Neural progenitor cell (in vitro differentiated cells): Measurements from ENCODE around the gene PXDC1. TPM values are rescaled to one million over a fixed set of nuclear protein-coding genes. Genes with fewer than 3 reads are reported as not detected.

Experiments
- DNase-seq: peaks from one replicate; pipeline ENCODE4 v3.0.0-alpha.2; 2016; ENCODE audit warnings: low spot score
- H2AFZ ChIP-seq: fragments of 200-600 bp; sonication (generic); replicated peaks from 2 replicates; pipeline ENCODE4 v1.6.1; 2016; ENCODE audit warnings: antibody characterized with exemption
- H3F3A ChIP-seq: fragments of 200-600 bp; sonication (generic); 2 replicates; pipeline ENCODE4 v1.6.1; 2016; ENCODE audit warnings: antibody characterized with exemption, low read depth
- H3K27ac ChIP-seq: fragments of 200-600 bp; sonication (generic); 2 replicates; pipeline ENCODE4 v1.5.1; 2016; ENCODE audit warnings: mild to moderate bottlenecking
- H3K27me3 ChIP-seq: fragments of 200-600 bp; sonication (generic); 2 replicates; pipeline ENCODE4 v1.6.1; 2016; ENCODE audit warnings: mild to moderate bottlenecking, moderate library complexity
- H3K36me3 ChIP-seq: fragments of 200-600 bp; sonication (generic); 2 replicates; pipeline ENCODE4 v1.5.1; 2016
- H3K4me1 ChIP-seq: fragments of 200-600 bp; sonication (generic); 2 replicates; pipeline ENCODE4 v1.6.1; 2016; ENCODE audit warnings: mixed run types
- H3K4me2 ChIP-seq: fragments of 200-600 bp; sonication (generic); 2 replicates; pipeline ENCODE4 v1.6.1; 2016
- H3K4me3 ChIP-seq: fragments of 200-600 bp; sonication (generic); 2 replicates; pipeline ENCODE4 v1.5.1; 2016
- H3K79me2 ChIP-seq: fragments of 200-600 bp; sonication (generic); 2 replicates; pipeline ENCODE4 v1.6.1; 2016; ENCODE audit warnings: low read depth
- H3K9ac ChIP-seq: fragments of 200-600 bp; sonication (generic); 2 replicates; pipeline ENCODE4 v1.6.1; 2016
- H3K9me3 ChIP-seq: fragments of 200-600 bp; sonication (generic); 2 replicates; pipeline ENCODE4 v1.5.1; 2016; ENCODE audit warnings: low read depth
- H4K20me1 ChIP-seq: fragments of 200-600 bp; sonication (generic); 2 replicates; pipeline ENCODE4 v1.6.1; 2016; ENCODE audit warnings: low read depth
- H3K27ac Mint-ChIP-seq: 3 replicates; pipeline ENCODE4 v1.8.0; 2021; ENCODE audit warnings: mixed read lengths
- H3K27me3 Mint-ChIP-seq: 2 replicates; pipeline ENCODE4 v1.8.0; 2022; ENCODE audit warnings: low read depth, mild to moderate bottlenecking, inconsistent platforms, moderate library complexity, mixed read lengths; ENCODE audit not compliant: insufficient read depth
- H3K36me3 Mint-ChIP-seq: 3 replicates; pipeline ENCODE4 v1.8.0; 2021; ENCODE audit warnings: mixed read lengths
- H3K4me1 Mint-ChIP-seq: 3 replicates; pipeline ENCODE4 v1.8.0; 2021; ENCODE audit warnings: mixed read lengths
- H3K4me3 Mint-ChIP-seq: 3 replicates; pipeline ENCODE4 v1.8.0; 2021; ENCODE audit warnings: mild to moderate bottlenecking, moderate library complexity, mixed read lengths
- H3K9me3 Mint-ChIP-seq: 3 replicates; pipeline ENCODE4 v1.8.0; 2020; ENCODE audit warnings: mixed read lengths
- CTCF ChIP-seq: fragments of 200-600 bp; sonication (generic); IDR thresholded peaks from 2 replicates; pipeline ENCODE4 v1.5.1; 2017; ENCODE audit warnings: antibody characterized with exemption, mild to moderate bottlenecking
- EZH2 ChIP-seq: fragments of 200-600 bp; sonication (generic); IDR thresholded peaks from 2 replicates; pipeline ENCODE4 v1.6.1; 2017; ENCODE audit warnings: antibody characterized with exemption, mild to moderate bottlenecking, moderate library complexity
- EZH2phosphoT487 ChIP-seq: fragments of 200-600 bp; sonication (generic); IDR thresholded peaks from 2 replicates; pipeline ENCODE4 v1.6.1; 2017; ENCODE audit warnings: antibody characterized with exemption
- total RNA-seq: library from RNA; depleted of rRNA; stranded (reverse); fragments of >200 nt; gene quantifications from 2 replicates; pipeline ENCODE4 v1.2.3, GENCODE V29; 2015; ENCODE audit warnings: low replicate concordance

The PXDC1 gene
- total RNA-seq, 1 donor from 2014 or later: 2.0 TPM

GRCh38 chr6:3748208-3749066 lies 3.1 kb downstream of the PXDC1 start:
- Histone ChIP-seq H3K36me3 (no peaks in the 10 kb centered on the region), H3K9ac (no peak overlapping the region), H3K4me3 (no peak overlapping the region), H3K4me1 (peaks cover 7% of the 10 kb centered on the region), H3K79me2 (no peaks in the 10 kb centered on the region), H3K27me3 (peaks cover 57% of the 10 kb centered on the region), H2AFZ (no peak overlapping the region), H4K20me1 (peaks cover 3% of the 10 kb centered on the region), H3K27ac (no peak overlapping the region), H3K4me2 (no peak overlapping the region), H3K9me3 (no peaks in the 10 kb centered on the region), H3F3A (peaks cover 19% of the 10 kb centered on the region)
- peak; percentile 84 for DNase-seq
- Mint-ChIP-seq H3K9me3 (no peaks in the 10 kb centered on the region), H3K27ac (peak overlapping the region; percentile 42), H3K27me3 (peaks cover 19% of the 10 kb centered on the region), H3K36me3 (no peaks in the 10 kb centered on the region), H3K4me3 (peak overlapping the region; percentile 49), H3K4me1 (peaks cover 36% of the 10 kb centered on the region)
- TF ChIP-seq EZH2: no peak
- TF ChIP-seq CTCF: peak; percentile 63

- Mint-ChIP-seq H3K27me3 (peaks cover 9% of the 10 kb centered on the region), H3K4me1 (peaks cover 43% of the 10 kb centered on the region), H3K36me3 (no peaks in the 10 kb centered on the region), H3K27ac (no peak overlapping the region), H3K9me3 (no peaks in the 10 kb centered on the region), H3K4me3 (no peak overlapping the region)
- DNase-seq: no peak
- H3F3A ChIP-seq: peaks cover 19% of the 10 kb centered on the region
- H3K27me3 ChIP-seq: peaks cover 46% of the 10 kb centered on the region
- H3K9me3 ChIP-seq: no peaks in the 10 kb centered on the region
- TF ChIP-seq EZH2phosphoT487 (no peak), EZH2 (no peak), CTCF (no peak)
- peaks cover 5% of the 10 kb centered on the region for H3K4me1 ChIP-seq
- H3K79me2 ChIP-seq: no peaks in the 10 kb centered on the region
- H4K20me1 ChIP-seq: peaks cover under 1% of the 10 kb centered on the region
- H3K4me2 ChIP-seq: no peak overlapping the region
- no peak overlapping the region for H3K4me3 ChIP-seq
- H3K9ac ChIP-seq: no peak overlapping the region
- no peak overlapping the region for H2AFZ ChIP-seq
- no peaks in the 10 kb centered on the region for H3K36me3 ChIP-seq
- H3K27ac ChIP-seq: no peak overlapping the region
Measured at GRCh38 chr6:3747100-3747737, 4.3 kb downstream of the PXDC1 start.

GRCh38 chr6:3746696-3747095 lies 4.8 kb downstream of the PXDC1 start:
- no peaks in the 10 kb centered on the region for H3K9me3 Mint-ChIP-seq
- peaks cover 44% of the 10 kb centered on the region for H3K4me1 Mint-ChIP-seq
- peaks cover 19% of the 10 kb centered on the region for H3F3A ChIP-seq
- no peaks in the 10 kb centered on the region for H3K36me3 ChIP-seq
- no peaks in the 10 kb centered on the region for H3K9me3 ChIP-seq
- H3K79me2 ChIP-seq: no peaks in the 10 kb centered on the region
- no peak overlapping the region for H3K4me2 ChIP-seq
- H3K27me3 ChIP-seq: peaks cover 46% of the 10 kb centered on the region
- H3K4me3 ChIP-seq: no peak overlapping the region
- no peak for DNase-seq
- H2AFZ ChIP-seq: no peak overlapping the region
- H4K20me1 ChIP-seq: no peaks in the 10 kb centered on the region
- no peak overlapping the region for H3K9ac ChIP-seq
- no peak overlapping the region for H3K27ac ChIP-seq
- TF ChIP-seq EZH2phosphoT487: no peak
- no peak for TF ChIP-seq CTCF
- TF ChIP-seq EZH2: no peak
- H3K4me3 Mint-ChIP-seq: no peak overlapping the region
- peaks cover 3% of the 10 kb centered on the region for H3K4me1 ChIP-seq
- peaks cover 9% of the 10 kb centered on the region for H3K27me3 Mint-ChIP-seq
- no peaks in the 10 kb centered on the region for H3K36me3 Mint-ChIP-seq
- H3K27ac Mint-ChIP-seq: no peak overlapping the region
